Measurements from ENCODE around the gene HNF1A.

HNF1A gene

DNA sequence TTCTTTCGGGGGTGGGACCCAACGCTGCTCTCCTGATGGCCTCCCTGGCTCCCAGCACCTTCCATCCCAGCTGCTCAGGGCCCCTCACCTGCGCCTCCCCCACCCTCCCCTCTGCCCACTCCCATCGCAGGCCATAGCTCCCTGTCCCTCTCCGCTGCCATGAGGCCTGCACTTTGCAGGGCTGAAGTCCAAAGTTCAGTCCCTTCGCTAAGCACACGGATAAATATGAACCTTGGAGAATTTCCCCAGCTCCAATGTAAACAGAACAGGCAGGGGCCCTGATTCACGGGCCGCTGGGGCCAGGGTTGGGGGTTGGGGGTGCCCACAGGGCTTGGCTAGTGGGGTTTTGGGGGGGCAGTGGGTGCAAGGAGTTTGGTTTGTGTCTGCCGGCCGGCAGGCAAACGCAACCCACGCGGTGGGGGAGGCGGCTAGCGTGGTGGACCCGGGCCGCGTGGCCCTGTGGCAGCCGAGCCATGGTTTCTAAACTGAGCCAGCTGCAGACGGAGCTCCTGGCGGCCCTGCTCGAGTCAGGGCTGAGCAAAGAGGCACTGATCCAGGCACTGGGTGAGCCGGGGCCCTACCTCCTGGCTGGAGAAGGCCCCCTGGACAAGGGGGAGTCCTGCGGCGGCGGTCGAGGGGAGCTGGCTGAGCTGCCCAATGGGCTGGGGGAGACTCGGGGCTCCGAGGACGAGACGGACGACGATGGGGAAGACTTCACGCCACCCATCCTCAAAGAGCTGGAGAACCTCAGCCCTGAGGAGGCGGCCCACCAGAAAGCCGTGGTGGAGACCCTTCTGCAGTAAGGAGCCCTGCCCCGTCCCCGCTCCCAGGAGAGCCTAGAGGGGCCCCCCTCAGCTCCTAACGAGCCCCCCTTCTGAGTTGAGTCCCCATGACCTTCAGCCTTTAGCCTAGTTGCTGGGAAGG, at the start of gene HNF1A:
Gene HNF1A, plus strand, starts transcription at position 248 of the 924 bp plus-strand sequence. Its CDS starts 226 bp downstream, at position 474.
- Mint-ChIP-seq H3K4me1 (ENCODE audit: low read depth) (no peaks in the 10 kb centered on the region), H3K36me3 (ENCODE audit: low read depth) (no peaks in the 10 kb centered on the region), H3K4me3 (no peak within 1 kb of the TSS), H3K27ac (no peak within 1 kb of the TSS), H3K27me3 (ENCODE audit: low read depth) (no peaks in the 10 kb centered on the region), H3K9me3 (no peaks in the 10 kb centered on the region)

DNA sequence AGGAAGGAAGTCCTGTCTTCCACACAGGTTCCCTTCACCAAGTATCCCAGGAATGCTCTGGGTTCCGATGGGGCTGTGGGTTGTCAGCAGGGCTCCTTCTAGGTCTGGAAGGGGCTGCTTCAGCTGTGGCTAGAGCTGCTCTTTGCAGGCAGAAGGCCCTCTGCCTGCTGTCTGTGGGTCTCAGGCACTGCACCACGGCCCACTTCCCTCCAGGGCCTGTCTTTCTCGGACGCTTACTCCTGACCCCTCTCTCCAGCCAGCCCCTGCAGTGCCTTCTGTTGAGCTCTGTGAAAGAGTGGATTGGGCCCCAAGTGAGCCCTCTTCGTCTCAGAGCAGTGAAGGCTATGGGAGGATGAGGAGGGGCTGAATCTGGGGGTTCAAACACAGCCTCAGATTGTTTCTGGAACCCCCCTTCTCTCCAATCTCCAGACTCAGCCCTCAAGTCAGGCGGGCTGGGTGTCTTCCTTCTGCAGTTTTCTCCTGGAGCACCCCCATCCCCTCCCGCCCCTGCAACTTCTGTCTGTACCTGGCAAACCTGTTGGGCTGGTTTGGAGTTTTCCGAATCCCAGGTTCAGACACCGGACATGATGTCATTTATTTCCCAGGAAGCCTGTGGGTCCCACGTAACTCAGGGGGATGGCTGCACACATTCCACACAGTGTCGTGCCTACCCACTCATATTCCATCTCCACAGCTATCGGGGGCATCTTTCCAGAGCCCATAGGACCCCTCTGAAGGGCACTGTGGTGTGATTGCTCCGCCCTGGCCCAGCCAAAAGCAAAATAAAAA, 49.3 kb upstream of the HNF1A start:
- H3K4me1 Mint-ChIP-seq (ENCODE audit: low read depth) = no peaks in the 10 kb centered on the region
- no peak overlapping the region for H3K4me3 Mint-ChIP-seq
- H3K9me3 Mint-ChIP-seq = no peaks in the 10 kb centered on the region
- no peaks in the 10 kb centered on the region for H3K36me3 Mint-ChIP-seq (ENCODE audit: low read depth)
- no peaks in the 10 kb centered on the region for H3K27me3 Mint-ChIP-seq (ENCODE audit: low read depth)
- H3K27ac Mint-ChIP-seq = no peak overlapping the region

- Mint-ChIP-seq H3K36me3 (ENCODE audit: low read depth) (no peaks in the 10 kb centered on the region), H3K27me3 (ENCODE audit: low read depth) (no peaks in the 10 kb centered on the region), H3K4me1 (ENCODE audit: low read depth) (no peaks in the 10 kb centered on the region), H3K9me3 (no peaks in the 10 kb centered on the region), H3K27ac (no peak overlapping the region), H3K4me3 (no peak overlapping the region)
Measured at GRCh38 chr12:120930032-120930431, 48.3 kb upstream of the HNF1A start.

DNA sequence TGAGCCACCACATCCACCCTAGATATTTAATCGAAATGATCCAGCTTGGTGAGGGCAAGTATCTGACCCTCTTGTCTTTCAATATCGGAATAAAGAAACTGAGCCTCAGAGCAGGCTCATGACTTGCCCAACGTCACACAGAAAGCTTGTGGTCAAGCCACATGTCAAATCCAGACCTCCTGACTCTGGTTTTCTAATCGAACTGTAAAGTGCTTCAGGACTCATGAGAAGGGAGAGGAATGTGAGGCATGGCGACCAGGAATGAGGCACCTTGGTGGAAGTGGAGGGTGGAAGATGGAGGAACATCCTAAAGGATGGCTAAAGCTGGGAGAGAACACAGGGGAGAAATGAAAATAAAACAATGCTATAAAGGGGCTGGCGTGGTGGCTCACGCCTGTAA, 46.3 kb upstream of the HNF1A start:
- H3K36me3 Mint-ChIP-seq (ENCODE audit: low read depth) = no peaks in the 10 kb centered on the region
- no peak overlapping the region for H3K4me3 Mint-ChIP-seq
- H3K4me1 Mint-ChIP-seq (ENCODE audit: low read depth) = no peaks in the 10 kb centered on the region
- no peaks in the 10 kb centered on the region for H3K9me3 Mint-ChIP-seq
- H3K27ac Mint-ChIP-seq = no peak overlapping the region
- H3K27me3 Mint-ChIP-seq (ENCODE audit: low read depth) = peaks cover 2% of the 10 kb centered on the region

DNA sequence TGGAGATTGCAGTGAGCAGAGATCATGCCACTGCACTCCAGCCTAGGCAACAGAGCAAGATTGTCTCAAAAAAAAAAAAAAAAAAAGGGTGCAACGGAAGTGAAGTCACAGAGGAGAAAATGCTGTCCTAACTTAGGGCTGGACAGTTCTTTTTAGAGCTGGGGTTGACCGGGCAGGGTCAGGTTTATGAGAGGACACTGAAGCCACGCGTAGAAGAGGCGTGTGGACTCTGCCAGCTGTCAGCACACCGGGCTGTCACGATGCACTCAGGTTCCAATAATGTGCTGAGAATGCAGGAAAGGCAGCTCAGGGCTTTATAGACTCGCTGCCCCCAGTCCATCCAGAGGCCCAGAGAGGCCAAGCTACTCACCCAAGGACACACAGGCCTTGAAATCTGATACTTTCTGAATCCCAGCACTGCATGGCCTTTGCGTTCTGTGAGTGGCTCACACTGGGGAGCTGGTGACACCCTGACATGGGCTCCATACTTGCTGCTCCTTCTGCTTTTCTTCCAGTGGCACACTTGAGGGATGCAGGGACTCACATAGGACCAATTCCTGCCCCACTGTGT, 45.3 kb upstream of the HNF1A start:
- peaks cover 4% of the 10 kb centered on the region for H3K27me3 Mint-ChIP-seq (ENCODE audit: low read depth)
- H3K36me3 Mint-ChIP-seq (ENCODE audit: low read depth) = no peaks in the 10 kb centered on the region
- no peak overlapping the region for H3K4me3 Mint-ChIP-seq
- H3K27ac Mint-ChIP-seq = no peak overlapping the region
- no peaks in the 10 kb centered on the region for H3K4me1 Mint-ChIP-seq (ENCODE audit: low read depth)
- H3K9me3 Mint-ChIP-seq = no peaks in the 10 kb centered on the region

- Mint-ChIP-seq H3K27ac (no peak overlapping the region), H3K36me3 (ENCODE audit: low read depth) (no peaks in the 10 kb centered on the region), H3K4me3 (no peak overlapping the region), H3K9me3 (no peaks in the 10 kb centered on the region), H3K27me3 (ENCODE audit: low read depth) (peaks cover 9% of the 10 kb centered on the region), H3K4me1 (ENCODE audit: low read depth) (no peaks in the 10 kb centered on the region)
Measured at GRCh38 chr12:120933786-120934185, 44.6 kb upstream of the HNF1A start.

GRCh38 chr12:120936197-120936596, 42.1 kb upstream of the HNF1A start:
- H3K4me3 Mint-ChIP-seq = no peak overlapping the region
- no peaks in the 10 kb centered on the region for H3K36me3 Mint-ChIP-seq (ENCODE audit: low read depth)
- no peaks in the 10 kb centered on the region for H3K4me1 Mint-ChIP-seq (ENCODE audit: low read depth)
- H3K27ac Mint-ChIP-seq = no peak overlapping the region
- H3K27me3 Mint-ChIP-seq (ENCODE audit: low read depth) = peaks cover 14% of the 10 kb centered on the region
- H3K9me3 Mint-ChIP-seq = no peaks in the 10 kb centered on the region

DNA sequence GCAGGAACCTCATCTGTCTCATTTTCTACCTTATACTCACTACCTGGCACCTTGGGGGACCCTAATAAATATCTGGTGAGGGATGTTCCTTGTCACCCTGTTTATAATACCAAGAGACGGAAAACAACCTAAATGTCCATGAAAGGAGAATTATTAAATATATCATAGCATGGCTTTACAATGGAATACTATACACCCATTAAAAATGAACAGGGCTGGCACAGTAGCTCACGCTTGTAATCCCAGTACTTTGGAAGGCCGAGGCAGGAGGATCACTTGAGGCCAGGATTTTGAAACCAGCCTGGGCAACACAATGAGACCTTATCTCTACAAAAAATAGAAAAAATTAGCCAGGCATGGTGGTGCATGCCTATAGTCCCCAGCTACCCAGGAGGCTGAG, 39.8 kb upstream of the HNF1A start:
- peaks cover 17% of the 10 kb centered on the region for H3K27me3 Mint-ChIP-seq (ENCODE audit: low read depth)
- no peaks in the 10 kb centered on the region for H3K4me1 Mint-ChIP-seq (ENCODE audit: low read depth)
- H3K36me3 Mint-ChIP-seq (ENCODE audit: low read depth) = no peaks in the 10 kb centered on the region
- no peak overlapping the region for H3K4me3 Mint-ChIP-seq
- H3K9me3 Mint-ChIP-seq = no peaks in the 10 kb centered on the region
- H3K27ac Mint-ChIP-seq = no peak overlapping the region

DNA sequence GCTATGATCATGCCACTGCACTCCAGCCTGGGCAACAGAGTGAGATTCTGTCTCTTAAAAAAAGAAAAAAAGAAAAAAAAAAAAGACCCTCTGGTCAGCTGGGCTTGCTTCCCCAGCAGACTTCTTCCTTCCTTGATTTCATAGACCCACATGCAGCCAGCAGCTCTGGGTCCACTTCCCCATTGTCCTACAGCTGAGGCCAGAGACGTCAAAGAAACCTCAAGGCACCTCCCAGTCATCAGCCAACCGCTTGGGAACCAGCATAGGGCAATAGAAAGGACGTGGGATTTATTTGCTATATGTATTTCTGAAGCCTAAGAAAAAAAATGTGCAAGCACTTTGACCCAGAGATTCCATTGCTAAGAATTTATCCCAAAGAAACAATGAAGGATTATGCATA, 38.8 kb upstream of the HNF1A start:
- peaks cover under 1% of the 10 kb centered on the region for H3K4me1 Mint-ChIP-seq (ENCODE audit: low read depth)
- H3K27me3 Mint-ChIP-seq (ENCODE audit: low read depth) = peaks cover 17% of the 10 kb centered on the region
- no peaks in the 10 kb centered on the region for H3K36me3 Mint-ChIP-seq (ENCODE audit: low read depth)
- H3K4me3 Mint-ChIP-seq = no peak overlapping the region
- H3K9me3 Mint-ChIP-seq = no peaks in the 10 kb centered on the region
- H3K27ac Mint-ChIP-seq = no peak overlapping the region

DNA sequence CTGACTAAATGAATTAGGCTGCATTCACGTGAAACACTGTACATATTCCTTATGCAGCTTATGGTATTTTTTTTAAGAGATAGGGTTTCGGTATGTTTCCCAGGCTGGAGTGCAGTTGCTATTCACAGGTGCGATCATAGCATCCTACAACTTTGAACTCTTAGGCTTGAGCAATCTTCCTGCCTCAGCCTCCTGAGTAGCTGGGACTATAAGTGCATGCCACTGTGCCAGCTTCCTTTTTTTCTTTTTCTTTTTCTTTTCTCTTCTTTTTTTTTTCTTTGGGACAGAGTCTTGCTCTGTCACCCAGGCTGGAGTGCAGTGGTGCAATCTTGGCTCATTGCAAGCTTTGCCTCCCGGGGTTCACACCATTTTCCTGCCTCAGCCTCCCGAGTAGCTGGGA, 38.3 kb upstream of the HNF1A start:
- H3K36me3 Mint-ChIP-seq (ENCODE audit: low read depth) = no peaks in the 10 kb centered on the region
- H3K27ac Mint-ChIP-seq = no peak overlapping the region
- H3K4me1 Mint-ChIP-seq (ENCODE audit: low read depth) = peaks cover 3% of the 10 kb centered on the region
- no peak overlapping the region for H3K4me3 Mint-ChIP-seq
- H3K27me3 Mint-ChIP-seq (ENCODE audit: low read depth) = peaks cover 17% of the 10 kb centered on the region
- no peaks in the 10 kb centered on the region for H3K9me3 Mint-ChIP-seq

DNA sequence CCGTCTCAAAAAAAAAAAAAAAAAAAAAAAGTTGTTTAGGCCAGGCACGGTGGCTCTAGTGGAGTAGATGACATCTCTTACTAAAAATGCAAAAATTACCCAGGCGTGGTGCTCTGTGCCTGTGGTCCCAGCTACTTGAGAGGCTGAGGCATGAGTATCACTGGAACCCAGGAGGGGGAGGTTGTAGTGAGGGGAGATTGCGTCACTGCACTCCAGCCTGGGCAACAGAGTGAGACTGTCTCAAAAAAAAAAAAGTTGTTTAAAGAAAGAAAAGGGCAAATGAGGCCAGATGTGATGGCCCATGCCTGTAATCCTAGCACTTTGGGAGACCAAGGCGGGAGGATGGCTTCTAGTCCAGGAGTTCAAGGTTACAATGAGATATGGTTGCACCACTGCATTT, 37.5 kb upstream of the HNF1A start:
- Mint-ChIP-seq H3K9me3 (no peaks in the 10 kb centered on the region), H3K36me3 (ENCODE audit: low read depth) (no peaks in the 10 kb centered on the region), H3K27me3 (ENCODE audit: low read depth) (peaks cover 17% of the 10 kb centered on the region), H3K4me3 (no peak overlapping the region), H3K4me1 (ENCODE audit: low read depth) (peaks cover 7% of the 10 kb centered on the region), H3K27ac (no peak overlapping the region)

DNA sequence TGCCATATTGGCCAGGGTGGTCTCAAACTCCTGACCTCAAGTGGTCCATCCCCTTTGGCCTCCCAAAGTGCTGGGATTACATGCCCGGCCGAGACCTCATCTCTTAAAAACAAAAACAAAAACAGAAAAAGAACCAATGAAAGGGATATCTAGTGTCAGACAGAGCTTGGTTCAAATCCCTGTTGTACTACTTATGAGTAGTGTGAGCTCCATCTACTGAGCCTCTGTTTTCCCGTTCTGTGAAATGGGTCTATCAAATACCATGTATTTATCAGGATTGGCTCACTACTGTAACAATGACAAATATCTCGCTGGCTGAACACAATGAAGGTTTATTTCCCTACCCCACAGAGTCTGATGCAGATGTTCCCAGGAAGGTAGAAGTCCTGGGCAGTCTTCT, 36.9 kb upstream of the HNF1A start:
- Mint-ChIP-seq H3K4me1 (ENCODE audit: low read depth) (peaks cover 7% of the 10 kb centered on the region), H3K27ac (no peak overlapping the region), H3K9me3 (no peaks in the 10 kb centered on the region), H3K36me3 (ENCODE audit: low read depth) (no peaks in the 10 kb centered on the region), H3K4me3 (no peak overlapping the region), H3K27me3 (ENCODE audit: low read depth) (peaks cover 17% of the 10 kb centered on the region)

GRCh38 chr12:120941846-120942405, 36.4 kb upstream of the HNF1A start:
- H3K27me3 Mint-ChIP-seq (ENCODE audit: low read depth) = peaks cover 16% of the 10 kb centered on the region
- H3K4me1 Mint-ChIP-seq (ENCODE audit: low read depth) = peaks cover 7% of the 10 kb centered on the region
- H3K4me3 Mint-ChIP-seq = no peak overlapping the region
- no peaks in the 10 kb centered on the region for H3K9me3 Mint-ChIP-seq
- no peaks in the 10 kb centered on the region for H3K36me3 Mint-ChIP-seq (ENCODE audit: low read depth)
- no peak overlapping the region for H3K27ac Mint-ChIP-seq

DNA sequence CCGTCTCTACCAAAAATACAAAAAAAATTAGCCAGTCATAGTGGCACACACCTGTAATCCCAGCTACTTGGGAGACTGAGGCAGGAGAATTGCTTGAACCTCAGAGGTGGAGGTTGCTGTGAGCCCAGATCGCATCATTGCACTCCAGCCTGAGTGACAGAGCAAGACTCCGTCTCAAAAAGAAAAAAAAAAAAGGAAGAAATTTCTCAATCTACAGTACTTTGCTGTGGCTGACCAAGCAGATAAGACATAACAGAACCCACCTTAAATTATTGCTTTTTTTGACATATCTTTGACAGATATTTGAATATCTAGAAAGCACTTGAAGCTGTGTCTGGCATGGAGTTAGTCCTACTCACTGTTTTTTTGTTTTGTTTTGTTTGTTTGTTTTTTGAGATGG, 34.9 kb upstream of the HNF1A start:
- Mint-ChIP-seq H3K4me1 (ENCODE audit: low read depth) (peaks cover 7% of the 10 kb centered on the region), H3K4me3 (no peak overlapping the region), H3K9me3 (no peaks in the 10 kb centered on the region), H3K36me3 (ENCODE audit: low read depth) (no peaks in the 10 kb centered on the region), H3K27me3 (ENCODE audit: low read depth) (peaks cover 10% of the 10 kb centered on the region), H3K27ac (no peak overlapping the region)

Measured in T-helper 1 cell treated with Interleukin-12 subunit alpha and Interleukin-12 subunit beta and Interleukin-4 antibody, amounts not matched to agents 30 μg/mL and 1 μg/mL, for 36 hours (primary cell).